Activated naive CD4-positive, alpha-beta T cell treated with anti-CD3 and anti-CD28 coated beads, Interleukin-2, amount 50 U/mL, for 24 hours (primary cell): ENCODE results near the gene RWDD3.

Source experiments
- H3K27ac Mint-ChIP-seq: one replicate; pipeline ENCODE4 v1.8.0; 2021; ENCODE audit warnings: mild to moderate bottlenecking, mixed read lengths
- H3K27me3 Mint-ChIP-seq: one replicate; pipeline ENCODE4 v1.8.0; 2021; ENCODE audit warnings: mixed read lengths
- H3K36me3 Mint-ChIP-seq: one replicate; pipeline ENCODE4 v1.8.0; 2021; ENCODE audit warnings: mixed read lengths
- H3K4me1 Mint-ChIP-seq: one replicate; pipeline ENCODE4 v1.8.0; 2021; ENCODE audit warnings: mixed read lengths
- H3K4me3 Mint-ChIP-seq: one replicate; pipeline ENCODE4 v1.8.0; 2021; ENCODE audit warnings: mild to moderate bottlenecking, mixed read lengths
- H3K9me3 Mint-ChIP-seq: one replicate; pipeline ENCODE4 v1.8.0; 2021; ENCODE audit warnings: mixed read lengths

RWDD3 gene

DNA sequence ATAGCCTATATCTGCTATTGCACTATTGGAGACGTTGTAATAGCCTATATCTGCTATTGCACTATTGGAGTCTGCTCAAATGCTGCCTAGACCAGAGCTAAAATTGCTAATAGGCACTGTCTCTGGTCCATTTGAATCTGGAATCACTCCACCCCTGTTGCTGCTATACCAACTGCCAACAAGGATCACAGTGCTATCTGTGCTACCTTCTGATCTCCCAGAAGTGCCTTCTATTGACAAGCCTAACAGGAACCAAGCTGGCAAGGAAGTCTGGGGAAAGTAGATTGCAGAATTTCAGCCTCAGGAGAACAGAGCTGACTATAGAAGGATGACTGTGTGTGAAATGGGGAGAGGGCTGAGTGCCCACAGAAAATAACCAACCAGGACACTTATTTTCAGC lies 15.9 kb downstream of the RWDD3 start:
- Mint-ChIP-seq H3K27ac (no peak overlapping the region), H3K27me3 (no peaks in the 10 kb centered on the region), H3K4me3 (no peak overlapping the region), H3K9me3 (peaks cover 6% of the 10 kb centered on the region), H3K36me3 (peaks cover 17% of the 10 kb centered on the region), H3K4me1 (peaks cover 9% of the 10 kb centered on the region)

GRCh38 chr1:95252422-95252821 lies 18.4 kb downstream of the RWDD3 start:
- Mint-ChIP-seq H3K27ac (peak overlapping the region; percentile 23), H3K4me1 (no peaks in the 10 kb centered on the region), H3K27me3 (no peaks in the 10 kb centered on the region), H3K4me3 (no peak overlapping the region), H3K9me3 (peaks cover 6% of the 10 kb centered on the region), H3K36me3 (peaks cover 11% of the 10 kb centered on the region)

GRCh38 chr1:95254959-95255358 lies 20.9 kb downstream of the RWDD3 start:
- Mint-ChIP-seq H3K27me3 (no peaks in the 10 kb centered on the region), H3K4me3 (no peak overlapping the region), H3K9me3 (peaks cover 6% of the 10 kb centered on the region), H3K36me3 (peaks cover 8% of the 10 kb centered on the region), H3K4me1 (no peaks in the 10 kb centered on the region), H3K27ac (no peak overlapping the region)

DNA sequence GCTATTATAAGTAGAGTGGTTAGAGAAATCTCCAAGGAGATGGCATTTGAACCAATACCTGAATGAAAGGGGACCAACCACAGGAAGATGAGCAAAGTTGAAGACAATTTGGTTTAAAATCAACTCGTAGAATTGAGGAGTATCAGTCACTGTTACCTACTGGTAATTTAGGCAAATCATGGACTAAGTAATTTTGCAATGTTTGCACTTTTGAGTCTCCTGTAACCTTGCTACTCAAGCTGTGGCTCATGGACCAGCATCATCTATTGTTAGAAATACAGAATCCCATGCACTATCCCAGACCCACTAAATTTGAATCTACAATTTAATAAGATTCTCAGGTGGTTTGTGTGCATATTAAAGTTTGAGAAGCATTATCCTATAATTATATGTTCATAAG lies 21.8 kb downstream of the RWDD3 start:
- Mint-ChIP-seq H3K4me1 (no peaks in the 10 kb centered on the region), H3K4me3 (no peak overlapping the region), H3K27ac (no peak overlapping the region), H3K36me3 (peaks cover 8% of the 10 kb centered on the region), H3K27me3 (no peaks in the 10 kb centered on the region), H3K9me3 (peaks cover 6% of the 10 kb centered on the region)

DNA sequence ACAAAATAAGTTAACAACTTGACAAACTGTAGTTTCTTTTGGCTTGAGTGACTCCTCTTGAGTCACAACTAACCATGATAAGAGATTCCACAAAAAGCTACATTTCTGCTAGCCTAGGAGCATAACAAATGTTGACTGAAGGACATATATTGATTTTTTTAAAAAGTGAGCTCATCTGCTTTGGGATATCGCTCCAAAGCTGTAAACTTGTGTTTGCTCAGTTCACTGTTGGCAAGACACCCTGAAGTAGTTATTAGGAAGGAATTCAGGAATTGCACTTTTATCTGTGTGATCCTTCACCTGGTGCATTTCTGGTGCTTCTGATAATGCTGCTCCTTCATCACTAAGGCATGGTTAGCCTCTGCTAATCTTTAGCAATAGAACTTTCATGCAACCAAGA lies 23.7 kb downstream of the RWDD3 start:
- no peaks in the 10 kb centered on the region for H3K4me1 Mint-ChIP-seq

DNA sequence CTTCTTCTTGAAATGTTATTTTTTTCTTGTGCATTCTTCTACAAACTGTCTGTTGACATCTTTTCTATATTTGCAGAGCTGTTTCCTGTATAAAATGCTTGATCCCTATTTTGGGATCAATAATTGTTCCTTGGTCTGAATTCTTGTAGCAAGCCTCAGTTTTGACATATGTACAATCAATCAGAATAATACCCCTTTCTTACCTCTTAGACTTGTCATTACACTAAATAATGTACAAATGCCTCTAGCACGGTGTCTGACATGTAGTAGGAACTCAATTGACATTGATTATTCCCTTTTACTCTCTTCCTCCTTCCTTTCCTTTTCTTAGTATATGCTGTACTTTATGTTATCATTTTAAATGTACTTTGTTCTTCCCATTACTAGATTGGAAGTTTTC lies 25.2 kb downstream of the RWDD3 start:
- Mint-ChIP-seq H3K4me3 (no peak overlapping the region), H3K9me3 (peaks cover 2% of the 10 kb centered on the region), H3K27ac (no peak overlapping the region)

More for the DNA sequence above, 23.7 kb downstream of the RWDD3 start:
- Mint-ChIP-seq H3K27me3 (no peaks in the 10 kb centered on the region), H3K9me3 (peaks cover 6% of the 10 kb centered on the region), H3K27ac (no peak overlapping the region), H3K4me3 (no peak overlapping the region), H3K36me3 (peaks cover 5% of the 10 kb centered on the region)

DNA sequence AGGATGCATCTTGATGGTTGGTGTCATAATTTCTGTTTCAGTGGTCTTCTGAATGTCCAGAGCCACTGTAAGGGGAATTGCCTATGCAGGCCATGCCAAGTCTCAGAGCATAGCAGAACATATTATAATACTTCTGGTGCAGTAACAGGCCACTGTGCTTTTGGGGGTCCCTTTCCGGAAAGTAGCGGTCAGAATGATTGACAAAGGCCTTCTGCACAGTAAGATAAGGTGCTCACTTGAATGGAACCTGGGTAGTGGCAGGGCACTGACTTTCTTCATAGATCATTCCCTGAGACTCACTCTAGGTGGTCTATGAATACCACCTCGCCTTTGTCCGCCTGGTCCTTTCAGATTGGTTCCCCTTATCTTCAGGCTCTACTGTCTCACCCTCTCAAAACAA lies 28.9 kb downstream of the RWDD3 start:
- Mint-ChIP-seq H3K4me3 (no peak overlapping the region), H3K9me3 (no peaks in the 10 kb centered on the region), H3K27me3 (peaks cover 2% of the 10 kb centered on the region), H3K27ac (no peak overlapping the region), H3K4me1 (no peaks in the 10 kb centered on the region), H3K36me3 (peaks cover 3% of the 10 kb centered on the region)

More for the DNA sequence above, 25.2 kb downstream of the RWDD3 start:
- H3K36me3 Mint-ChIP-seq: peaks cover 3% of the 10 kb centered on the region
- H3K4me1 Mint-ChIP-seq: no peaks in the 10 kb centered on the region
- no peaks in the 10 kb centered on the region for H3K27me3 Mint-ChIP-seq

DNA sequence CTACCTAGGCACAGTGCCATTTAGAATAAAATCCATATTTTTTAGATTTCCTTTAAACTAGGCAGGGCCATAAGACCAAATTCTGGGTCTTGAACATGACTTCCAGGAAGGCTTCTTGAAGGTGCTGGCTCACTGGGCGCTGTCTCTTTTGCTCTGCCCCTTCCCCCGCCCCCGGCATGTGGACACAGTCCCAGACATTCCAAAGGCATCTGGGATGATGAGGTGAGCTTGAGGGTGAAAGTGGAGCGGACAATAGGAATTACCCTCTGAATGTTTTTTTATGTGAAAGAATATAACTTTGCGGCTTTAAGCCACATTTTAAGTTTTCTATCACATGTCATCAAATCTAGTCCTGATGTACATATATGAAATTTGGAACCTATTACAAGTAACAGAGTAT lies 29.4 kb downstream of the RWDD3 start:
- Mint-ChIP-seq H3K9me3 (no peaks in the 10 kb centered on the region), H3K36me3 (peaks cover 3% of the 10 kb centered on the region), H3K4me1 (no peaks in the 10 kb centered on the region), H3K4me3 (no peak overlapping the region), H3K27me3 (peaks cover 2% of the 10 kb centered on the region), H3K27ac (no peak overlapping the region)

DNA sequence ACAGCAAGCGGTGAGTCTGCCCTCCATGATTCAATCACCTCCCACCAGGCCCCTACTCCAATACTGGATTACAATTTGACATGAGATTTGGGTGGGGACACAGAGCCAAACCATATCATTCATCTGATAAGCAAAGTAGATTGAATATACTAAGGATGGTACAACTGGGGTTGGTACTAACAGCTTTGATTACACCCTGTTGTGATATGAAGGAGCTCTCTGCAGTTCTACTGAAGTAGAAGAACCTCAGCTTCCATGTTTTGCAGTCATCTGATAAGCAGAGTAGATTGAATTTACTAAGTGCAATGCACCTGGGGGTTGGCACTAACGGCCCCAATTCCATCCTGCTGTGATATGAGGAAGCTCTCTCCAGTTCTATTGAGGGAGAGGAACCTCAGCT lies 31.1 kb downstream of the RWDD3 start:
- Mint-ChIP-seq H3K9me3 (no peaks in the 10 kb centered on the region), H3K4me3 (no peak overlapping the region), H3K4me1 (no peaks in the 10 kb centered on the region), H3K27ac (no peak overlapping the region), H3K27me3 (peaks cover 7% of the 10 kb centered on the region), H3K36me3 (peaks cover 3% of the 10 kb centered on the region)

GRCh38 chr1:95276429-95276828 lies 42.4 kb downstream of the RWDD3 start:
- Mint-ChIP-seq H3K36me3 (peaks cover 2% of the 10 kb centered on the region), H3K9me3 (peaks cover 17% of the 10 kb centered on the region), H3K27ac (no peak overlapping the region), H3K4me3 (no peak overlapping the region), H3K27me3 (peaks cover 10% of the 10 kb centered on the region), H3K4me1 (no peaks in the 10 kb centered on the region)

GRCh38 chr1:95278173-95279006 lies 44.4 kb downstream of the RWDD3 start:
- Mint-ChIP-seq H3K27me3 (peaks cover 4% of the 10 kb centered on the region), H3K4me1 (no peaks in the 10 kb centered on the region), H3K9me3 (peaks cover 1% of the 10 kb centered on the region), H3K36me3 (no peaks in the 10 kb centered on the region), H3K27ac (no peak overlapping the region), H3K4me3 (no peak overlapping the region)

GRCh38 chr1:95281781-95282517 lies 47.9 kb downstream of the RWDD3 start:
- Mint-ChIP-seq H3K9me3 (no peaks in the 10 kb centered on the region), H3K27ac (no peak overlapping the region), H3K4me3 (no peak overlapping the region), H3K4me1 (no peaks in the 10 kb centered on the region), H3K36me3 (no peaks in the 10 kb centered on the region), H3K27me3 (peaks cover 11% of the 10 kb centered on the region)

- no peaks in the 10 kb centered on the region for H3K36me3 Mint-ChIP-seq
- H3K4me3 Mint-ChIP-seq: no peak overlapping the region
- peaks cover 11% of the 10 kb centered on the region for H3K27me3 Mint-ChIP-seq
- no peak overlapping the region for H3K27ac Mint-ChIP-seq
- H3K4me1 Mint-ChIP-seq: no peaks in the 10 kb centered on the region
- H3K9me3 Mint-ChIP-seq: no peaks in the 10 kb centered on the region
Measured at GRCh38 chr1:95282518-95282895, 48.5 kb downstream of the RWDD3 start.

DNA sequence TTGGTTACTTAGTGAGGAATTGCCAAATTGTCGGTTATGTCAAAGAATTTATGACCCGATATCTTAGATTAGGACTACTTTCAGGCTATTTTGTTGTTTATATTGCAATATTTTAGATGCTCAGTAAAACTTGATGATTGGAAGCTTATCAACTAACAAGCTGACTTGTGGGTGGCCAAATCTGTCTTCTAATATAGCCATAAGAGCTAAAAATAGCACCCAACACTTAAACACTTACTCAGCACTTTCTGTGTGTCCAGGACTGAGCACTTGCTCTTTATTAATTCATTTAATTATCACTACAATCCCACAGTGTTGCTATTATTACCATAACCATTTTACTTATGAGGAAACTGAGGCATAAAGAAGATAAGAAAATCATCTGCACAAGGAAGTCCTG lies 50.4 kb downstream of the RWDD3 start:
- H3K27me3 Mint-ChIP-seq: peaks cover 10% of the 10 kb centered on the region
- H3K27ac Mint-ChIP-seq: no peak overlapping the region
- H3K4me1 Mint-ChIP-seq: no peaks in the 10 kb centered on the region
- no peak overlapping the region for H3K4me3 Mint-ChIP-seq
- no peaks in the 10 kb centered on the region for H3K36me3 Mint-ChIP-seq
- no peaks in the 10 kb centered on the region for H3K9me3 Mint-ChIP-seq

DNA sequence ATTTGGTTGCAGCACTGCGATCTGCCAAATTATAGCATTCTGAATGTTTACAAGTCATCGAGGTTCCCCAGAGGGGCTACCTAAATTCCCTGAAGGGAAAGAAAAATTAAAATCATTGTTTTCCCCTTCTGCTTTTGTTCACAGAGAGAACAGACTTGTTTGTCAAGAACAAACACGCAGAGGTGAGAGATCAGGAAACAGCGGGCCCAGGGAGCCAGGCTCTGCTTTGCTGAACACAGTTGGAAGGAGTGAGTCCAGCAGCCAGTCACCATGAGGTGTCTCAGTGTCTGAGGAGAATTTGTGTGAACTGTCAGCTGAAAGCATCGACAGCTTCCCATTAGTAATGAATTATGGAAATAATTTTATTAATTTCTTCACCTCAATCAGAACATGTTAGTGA lies 52.5 kb downstream of the RWDD3 start:
- Mint-ChIP-seq H3K4me3 (no peak overlapping the region), H3K36me3 (no peaks in the 10 kb centered on the region), H3K4me1 (no peaks in the 10 kb centered on the region), H3K27ac (no peak overlapping the region), H3K27me3 (peaks cover 9% of the 10 kb centered on the region), H3K9me3 (no peaks in the 10 kb centered on the region)

DNA sequence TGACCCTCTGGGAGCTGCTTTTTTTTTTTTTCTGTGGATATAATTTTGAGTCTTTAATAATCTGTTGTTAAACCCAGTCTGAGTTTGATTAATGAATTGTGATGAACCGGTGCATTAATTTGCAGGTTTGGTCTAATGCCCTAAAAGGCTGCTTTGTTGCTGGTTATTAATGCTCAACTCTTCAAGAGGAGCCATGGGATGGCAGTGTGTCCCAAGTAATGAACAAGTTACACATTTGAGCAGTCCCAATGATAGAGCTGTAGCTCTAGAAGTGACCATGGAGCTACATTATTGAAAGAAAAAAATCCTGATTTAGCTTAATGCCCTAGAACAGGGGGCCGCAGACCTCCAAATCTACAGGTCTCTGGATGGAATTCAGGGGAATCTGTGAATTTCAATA lies 53.1 kb downstream of the RWDD3 start:
- Mint-ChIP-seq H3K4me1 (no peaks in the 10 kb centered on the region), H3K4me3 (no peak overlapping the region), H3K9me3 (no peaks in the 10 kb centered on the region), H3K27me3 (peaks cover 9% of the 10 kb centered on the region), H3K27ac (no peak overlapping the region), H3K36me3 (no peaks in the 10 kb centered on the region)
